IMR-90 (cell line): ENCODE data around the gene PTPN22. TPM values are rescaled to one million over a fixed set of nuclear protein-coding genes. Genes with fewer than 3 reads are reported as not detected.

Experiments used
- ATAC-seq: fragments of 200-7000 bp; cut with Tn5 transposase; 2 replicates; pipeline ENCODE4 v1.9.1; 2020; ENCODE audit warnings: low read depth, mild to moderate bottlenecking, moderate library complexity
- BruUV-seq: library from RNA; stranded (reverse); fragments of 400-500 nt; replicated peaks from 2 replicates; lab custom pipeline; 2021; lab: Mats Ljungman, UMichigan
- CTCF ChIA-PET: fragments of 300-600 bp; formaldehyde crosslinking; extraction: SDS; loops from one replicate; lab custom pipeline; 2021; ENCODE audit warnings: antibody characterized with exemption; lab: Yijun Ruan, JAX
- POLR2A ChIA-PET: fragments of 300-600 bp; sonication (Branson Sonifier 250); formaldehyde crosslinking; loops from one replicate; lab custom pipeline; 2022; ENCODE audit warnings: antibody characterized with exemption; ENCODE audit not compliant: unreplicated experiment; lab: Charles Lee
- DNase-seq: peaks from one replicate; pipeline ENCODE4 v3.0.0; 2013
- H2AFZ ChIP-seq: replicated peaks from 2 replicates; pipeline ENCODE3; 2013; ENCODE audit warnings: low read length, mild to moderate bottlenecking; ENCODE audit not compliant: poor library complexity
- H2AK5ac ChIP-seq: 2 replicates; pipeline ENCODE4 v1.6.1; 2013; ENCODE audit warnings: low read depth, low read length, inconsistent platforms
- H2AK9ac ChIP-seq: replicated peaks from 2 replicates; pipeline ENCODE3; 2013; ENCODE audit warnings: mild to moderate bottlenecking, low read depth, low read length, moderate library complexity; ENCODE audit not compliant: poor library complexity
- H2BK120ac ChIP-seq: 2 replicates; pipeline ENCODE4 v1.6.1; 2013; ENCODE audit warnings: low read depth, low read length, inconsistent platforms
- H2BK15ac ChIP-seq: 3 replicates; pipeline ENCODE4 v1.6.1; 2013; ENCODE audit warnings: low read depth, low read length, inconsistent platforms
- H2BK20ac ChIP-seq: 2 replicates; pipeline ENCODE4 v1.6.1; 2013; ENCODE audit warnings: low read depth, mild to moderate bottlenecking, inconsistent platforms, low read length, moderate library complexity
- H2BK5ac ChIP-seq: 2 replicates; pipeline ENCODE4 v1.6.1; 2013; ENCODE audit warnings: mild to moderate bottlenecking, low read depth, low read length, inconsistent platforms; ENCODE audit not compliant: poor library complexity, severe bottlenecking
- H3K14ac ChIP-seq: replicated peaks from 2 replicates; pipeline ENCODE4 v1.6.1; 2013; ENCODE audit warnings: low read depth, low read length, inconsistent platforms
- H3K18ac ChIP-seq: 2 replicates; pipeline ENCODE4 v1.6.1; 2013; ENCODE audit warnings: low read depth, low read length, control low read depth
- H3K23ac ChIP-seq: 2 replicates; pipeline ENCODE4 v1.6.1; 2013; ENCODE audit warnings: low read depth, low read length, inconsistent platforms
- H3K27ac ChIP-seq: 2 replicates; pipeline ENCODE4 v1.5.1; 2013; ENCODE audit warnings: mild to moderate bottlenecking, control low read depth, low read length; ENCODE audit not compliant: insufficient read depth
- H3K27me3 ChIP-seq: 2 replicates; pipeline ENCODE4 v1.6.1; 2013; ENCODE audit warnings: low read length; ENCODE audit not compliant: control insufficient read depth, insufficient read depth
- H3K36me3 ChIP-seq: 2 replicates; pipeline ENCODE4 v1.6.1; 2013; ENCODE audit warnings: low read length, mixed read lengths; ENCODE audit not compliant: control insufficient read depth, insufficient read depth
- H3K4ac ChIP-seq: 2 replicates; pipeline ENCODE4 v1.6.1; 2013; ENCODE audit warnings: low read depth, low read length, inconsistent platforms
- H3K4me1 ChIP-seq: 2 replicates; pipeline ENCODE4 v1.6.1; 2013; ENCODE audit warnings: low read length, mixed read lengths; ENCODE audit not compliant: control insufficient read depth, insufficient read depth
- H3K4me2 ChIP-seq: 2 replicates; pipeline ENCODE4 v1.6.1; 2013; ENCODE audit warnings: low read depth, mild to moderate bottlenecking, control low read depth, low read length, moderate library complexity
- H3K4me3 ChIP-seq: 2 replicates; pipeline ENCODE4 v1.5.1; 2013; ENCODE audit warnings: low read depth, mild to moderate bottlenecking, control low read depth, low read length, moderate library complexity; ENCODE audit not compliant: insufficient read depth
- H3K56ac ChIP-seq: 2 replicates; pipeline ENCODE4 v1.6.1; 2013; ENCODE audit warnings: low read length, inconsistent platforms; ENCODE audit not compliant: insufficient read depth; ENCODE audit errors: extremely low read depth
- H3K79me1 ChIP-seq, 2 experiments: 2 replicates each; pipeline ENCODE4 v1.6.1; 2013; ENCODE audit warnings: low read length in 2 of 2, inconsistent platforms in 1 of 2, low read depth in 1 of 2
- H3K9ac ChIP-seq: 2 replicates; pipeline ENCODE4 v1.6.1; 2013; ENCODE audit warnings: low read depth, low read length, control low read depth
- H3K9me1 ChIP-seq: 2 replicates; pipeline ENCODE4 v1.6.1; 2013; ENCODE audit warnings: low read length, inconsistent platforms; ENCODE audit not compliant: insufficient read depth
- H3K9me3 ChIP-seq: 2 replicates; pipeline ENCODE4 v1.6.1; 2013; ENCODE audit warnings: low read length; ENCODE audit not compliant: control insufficient read depth, insufficient read depth
- H4K20me1 ChIP-seq: 2 replicates; pipeline ENCODE4 v1.6.1; 2013; ENCODE audit warnings: low read length, inconsistent platforms; ENCODE audit not compliant: insufficient read depth
- H4K5ac ChIP-seq: 2 replicates; pipeline ENCODE4 v1.6.1; 2013; ENCODE audit warnings: mild to moderate bottlenecking, low read depth, low read length, control low read depth
- H4K8ac ChIP-seq, 2 experiments: 2 replicates each; pipeline ENCODE4 v1.6.1; 2013; ENCODE audit warnings: low read depth in 2 of 2, low read length in 2 of 2, control low read depth in 1 of 2, inconsistent platforms in 1 of 2
- H4K91ac ChIP-seq: 2 replicates; pipeline ENCODE4 v1.6.1; 2013; ENCODE audit warnings: low read depth, low read length, inconsistent platforms; ENCODE audit not compliant: insufficient read depth
- BHLHE40 ChIP-seq: fragments of 150-350 bp; IDR thresholded peaks from 2 replicates; pipeline ENCODE4 v1.6.1; 2016; ENCODE audit warnings: mild to moderate bottlenecking, low read depth, low read length
- CEBPB ChIP-seq: IDR thresholded peaks from 2 replicates; pipeline ENCODE4 v1.6.1; 2012; ENCODE audit warnings: low read depth, low read length, improper control_type of control experiment
- FOS ChIP-seq: fragments of 150-350 bp; IDR thresholded peaks from 2 replicates; pipeline ENCODE4 v1.6.1; 2016; ENCODE audit warnings: low read depth, low read length
- MAFK ChIP-seq: IDR thresholded peaks from 2 replicates; pipeline ENCODE4 v1.6.1; 2012; ENCODE audit warnings: low read depth, low read length, improper control_type of control experiment
- MAZ ChIP-seq: IDR thresholded peaks from 2 replicates; pipeline ENCODE4 v1.6.1; 2012; ENCODE audit warnings: low read depth, mild to moderate bottlenecking, low read length, improper control_type of control experiment, moderate library complexity, borderline replicate concordance
- MXI1 ChIP-seq: IDR thresholded peaks from 2 replicates; pipeline ENCODE4 v1.6.1; 2012; ENCODE audit warnings: low read depth, mild to moderate bottlenecking, low read length, moderate library complexity, borderline replicate concordance
- POLR2A ChIP-seq: IDR thresholded peaks from 2 replicates; pipeline ENCODE4 v1.6.1; 2012; ENCODE audit warnings: mild to moderate bottlenecking, low read depth, low read length
- RAD21 ChIP-seq: IDR thresholded peaks from 2 replicates; pipeline ENCODE4 v1.6.1; 2012; ENCODE audit warnings: low read length, improper control_type of control experiment
- RCOR1 ChIP-seq: IDR thresholded peaks from 2 replicates; pipeline ENCODE4 v1.6.1; 2012; ENCODE audit warnings: mild to moderate bottlenecking, low read length, improper control_type of control experiment; ENCODE audit not compliant: insufficient replicate concordance
- SMC3 ChIP-seq: fragments of 150-350 bp; IDR thresholded peaks from 2 replicates; pipeline ENCODE4 v1.6.1; 2016; ENCODE audit warnings: low read depth, mild to moderate bottlenecking, antibody characterized with exemption, low read length, moderate library complexity
- WGBS, 2 experiments: methylation state at CpG; one replicate each; pipeline versions ENCODE4 v1.1.5 to v1.1.7; 2013; ENCODE audit warnings: missing lambda C conversion rate in 2 of 2; ENCODE audit not compliant: insufficient read length in 1 of 2; ENCODE audit errors: extremely low coverage in 2 of 2; 5-methylcytosine and 5-hydroxymethylcytosine counted together
- dilution Hi-C: fragments of 300-500 bp; cut with HindIII; formaldehyde crosslinking; loops from one replicate; pipeline ENCODE4 v1.14.3; 2018; ENCODE audit warnings: low sequenced_read_pairs; ENCODE audit not compliant: unreplicated experiment
- in situ Hi-C: fragments of 300-500 bp; cut with MboI; formaldehyde crosslinking; loops from 3 replicates; pipeline ENCODE4 v1.14.3; 2019; ENCODE audit warnings: low sequenced_read_pairs, inconsistent platforms, mixed read lengths
- intact Hi-C: fragments of 100-400 bp; cut with micrococcal nuclease; formaldehyde crosslinking; loops from 2 replicates; pipeline ENCODE4 v1.10.0; 2022
- polyA plus RNA-seq, 3 experiments: library from polyadenylated mRNA; depleted of rRNA; stranded (reverse); fragments of >200 nt; gene quantifications; 2 replicates each; pipeline ENCODE4 v1.2.3, GENCODE V29; 2012; ENCODE audit warnings: low replicate concordance in 1 of 3
- total RNA-seq: library from RNA; depleted of rRNA; stranded (reverse); fragments of >200 nt; gene quantifications from 2 replicates; pipeline ENCODE4 v1.2.3, GENCODE V29; 2012
- TF ChIP-seq, protein P1 (sequence below): fragments of 150-350 bp; IDR thresholded peaks from 2 replicates; pipeline ENCODE4 v1.6.1; 2017; ENCODE audit warnings: mild to moderate bottlenecking, antibody characterized with exemption, low read length, low read depth
- TF ChIP-seq, protein P2 (sequence below): fragments of 150-350 bp; IDR thresholded peaks from 2 replicates; pipeline ENCODE4 v1.6.1; 2016; ENCODE audit warnings: low read depth, mild to moderate bottlenecking, low read length, moderate library complexity, borderline replicate concordance

Gene PTPN22
- total and polyA plus RNA-seq, 2 of the 4 experiments (the other 2 are of a cell fraction), result 0.14 to 0.18 TPM

DNA sequence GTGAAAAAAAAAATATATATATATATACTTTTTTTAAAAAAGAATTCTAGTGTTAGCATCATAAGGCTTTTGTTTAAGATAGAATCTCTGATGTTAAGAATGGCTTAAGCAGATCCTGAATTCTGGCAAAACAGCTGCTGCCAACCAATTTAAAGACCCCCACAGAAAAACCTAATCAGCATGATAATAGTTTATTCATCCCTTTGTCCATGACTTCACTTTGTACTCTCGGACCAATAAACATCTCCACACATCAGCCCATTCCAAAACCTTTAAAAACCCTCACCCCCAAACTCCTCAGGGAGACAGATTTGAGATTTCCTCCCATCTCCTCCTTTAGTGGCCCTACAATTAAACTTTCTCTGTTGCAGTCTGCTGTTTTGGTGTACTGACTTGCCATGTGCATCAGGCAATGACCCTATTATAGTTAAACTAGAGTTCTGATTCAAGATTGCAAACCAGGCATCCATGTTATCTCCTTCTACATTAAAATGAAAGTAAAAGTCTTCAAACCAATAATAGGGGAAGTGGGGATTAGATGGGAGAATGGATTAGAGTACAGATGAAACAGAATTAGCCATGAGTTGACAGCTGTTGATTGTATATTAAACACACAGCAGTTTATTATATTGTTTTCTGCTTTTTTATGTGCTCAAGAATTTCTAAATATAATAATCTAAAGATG lies 102.5 kb downstream of the PTPN22 start:
- H3K9ac ChIP-seq, result no peak overlapping the region
- peak overlapping the region; percentile 27; the same call in 1 of the 2 replicates for H3K4me2 ChIP-seq
- H3K56ac ChIP-seq, result no peak overlapping the region
- H3K36me3 ChIP-seq, result peaks cover 5% of the 10 kb centered on the region
- no peaks in the 10 kb centered on the region for H3K27me3 ChIP-seq
- no peak overlapping the region for H2BK20ac ChIP-seq
- H3K4me3 ChIP-seq, result no peak overlapping the region
- ChIA-PET POLR2A (no interaction called here), CTCF (no interaction called here)
- H3K9me3 ChIP-seq, result no peaks in the 10 kb centered on the region
- H3K18ac ChIP-seq, result no peak overlapping the region
- no peak overlapping the region for H3K14ac ChIP-seq
- H3K79me1 ChIP-seq, result peaks cover 5 to 12% of the 10 kb centered on the region in 2 experiments
- no peaks in the 10 kb centered on the region for H3K9me1 ChIP-seq
- no peak overlapping the region for H2BK5ac ChIP-seq
- no peak overlapping the region for H3K23ac ChIP-seq
- no peak overlapping the region for H2AK9ac ChIP-seq
- H4K91ac ChIP-seq, result no peak overlapping the region
- no peak overlapping the region for H2BK15ac ChIP-seq
- no peaks in the 10 kb centered on the region for H3K4me1 ChIP-seq
- H4K20me1 ChIP-seq, result no peaks in the 10 kb centered on the region
- DNase-seq (no peak), ATAC-seq (no peak)
- intact Hi-C loops, result no loop called here
- H3K4ac ChIP-seq, result no peak overlapping the region
- dilution Hi-C loops, result no loop called here
- in situ Hi-C loops, result no loop called here
- BruUV-seq, result no TSS peak
- TF ChIP-seq FOS (no peak), RCOR1 (no peak), RAD21 (no peak), MAZ (no peak), MAFK (no peak), SMC3 (no peak), MXI1 (no peak), POLR2A (no peak), CEBPB (no peak), BHLHE40 (no peak)
- TF ChIP-seq, protein P1, sequence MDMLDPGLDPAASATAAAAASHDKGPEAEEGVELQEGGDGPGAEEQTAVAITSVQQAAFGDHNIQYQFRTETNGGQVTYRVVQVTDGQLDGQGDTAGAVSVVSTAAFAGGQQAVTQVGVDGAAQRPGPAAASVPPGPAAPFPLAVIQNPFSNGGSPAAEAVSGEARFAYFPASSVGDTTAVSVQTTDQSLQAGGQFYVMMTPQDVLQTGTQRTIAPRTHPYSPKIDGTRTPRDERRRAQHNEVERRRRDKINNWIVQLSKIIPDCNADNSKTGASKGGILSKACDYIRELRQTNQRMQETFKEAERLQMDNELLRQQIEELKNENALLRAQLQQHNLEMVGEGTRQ, result no peak
- TF ChIP-seq, protein P2, sequence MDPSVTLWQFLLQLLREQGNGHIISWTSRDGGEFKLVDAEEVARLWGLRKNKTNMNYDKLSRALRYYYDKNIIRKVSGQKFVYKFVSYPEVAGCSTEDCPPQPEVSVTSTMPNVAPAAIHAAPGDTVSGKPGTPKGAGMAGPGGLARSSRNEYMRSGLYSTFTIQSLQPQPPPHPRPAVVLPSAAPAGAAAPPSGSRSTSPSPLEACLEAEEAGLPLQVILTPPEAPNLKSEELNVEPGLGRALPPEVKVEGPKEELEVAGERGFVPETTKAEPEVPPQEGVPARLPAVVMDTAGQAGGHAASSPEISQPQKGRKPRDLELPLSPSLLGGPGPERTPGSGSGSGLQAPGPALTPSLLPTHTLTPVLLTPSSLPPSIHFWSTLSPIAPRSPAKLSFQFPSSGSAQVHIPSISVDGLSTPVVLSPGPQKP, result no peak
- no peak overlapping the region for H2AK5ac ChIP-seq
- H3K27ac ChIP-seq, result no peak overlapping the region
- no peak overlapping the region for H4K8ac ChIP-seq
- no peak overlapping the region for H2BK120ac ChIP-seq
- no peak overlapping the region for H4K5ac ChIP-seq
- no peak overlapping the region for H2AFZ ChIP-seq
- WGBS, 2 experiments, result no CpG with 5 or more reads among the region's 1 CpG
